LNCAP (cell line): ENCODE measurements around the gene GPR162.

Experiments
- TF ChIP-seq, protein P1 (sequence below): fragments of 450-650 bp; IDR thresholded peaks from 2 replicates; pipeline ENCODE4 v1.5.1; 2017; ENCODE audit warnings: mild to moderate bottlenecking

Gene GPR162

DNA sequence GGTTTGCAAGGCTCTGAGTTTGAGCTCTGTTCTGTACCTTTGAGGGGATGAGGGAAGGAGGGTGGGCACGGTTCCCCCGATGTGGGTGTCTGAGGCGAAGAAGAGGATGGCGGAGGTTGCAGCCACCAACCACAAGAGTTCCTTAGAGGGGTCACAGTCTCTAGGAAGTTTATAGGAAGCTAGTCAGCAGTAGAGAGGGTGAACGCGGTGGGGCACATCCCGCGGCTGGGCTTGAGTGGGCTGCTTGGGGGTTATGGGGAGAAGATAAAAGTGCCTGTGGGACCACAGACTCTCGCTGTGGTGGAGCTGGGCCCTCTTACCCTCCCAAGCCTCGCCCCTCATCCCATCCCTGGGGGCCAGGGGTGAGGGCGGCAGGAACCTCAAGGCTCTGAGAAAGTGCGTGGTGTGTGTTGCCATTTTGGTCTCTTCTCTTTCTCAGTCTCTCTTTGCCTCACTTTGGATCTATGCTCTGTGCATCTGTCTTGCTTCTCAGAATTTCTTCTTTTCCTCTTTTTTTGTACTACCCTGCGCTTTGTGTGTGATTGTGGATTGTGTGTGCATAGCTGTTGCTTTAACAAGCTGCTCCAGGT, 29.6 kb upstream of the GPR162 start:
- TF ChIP-seq, protein P1, sequence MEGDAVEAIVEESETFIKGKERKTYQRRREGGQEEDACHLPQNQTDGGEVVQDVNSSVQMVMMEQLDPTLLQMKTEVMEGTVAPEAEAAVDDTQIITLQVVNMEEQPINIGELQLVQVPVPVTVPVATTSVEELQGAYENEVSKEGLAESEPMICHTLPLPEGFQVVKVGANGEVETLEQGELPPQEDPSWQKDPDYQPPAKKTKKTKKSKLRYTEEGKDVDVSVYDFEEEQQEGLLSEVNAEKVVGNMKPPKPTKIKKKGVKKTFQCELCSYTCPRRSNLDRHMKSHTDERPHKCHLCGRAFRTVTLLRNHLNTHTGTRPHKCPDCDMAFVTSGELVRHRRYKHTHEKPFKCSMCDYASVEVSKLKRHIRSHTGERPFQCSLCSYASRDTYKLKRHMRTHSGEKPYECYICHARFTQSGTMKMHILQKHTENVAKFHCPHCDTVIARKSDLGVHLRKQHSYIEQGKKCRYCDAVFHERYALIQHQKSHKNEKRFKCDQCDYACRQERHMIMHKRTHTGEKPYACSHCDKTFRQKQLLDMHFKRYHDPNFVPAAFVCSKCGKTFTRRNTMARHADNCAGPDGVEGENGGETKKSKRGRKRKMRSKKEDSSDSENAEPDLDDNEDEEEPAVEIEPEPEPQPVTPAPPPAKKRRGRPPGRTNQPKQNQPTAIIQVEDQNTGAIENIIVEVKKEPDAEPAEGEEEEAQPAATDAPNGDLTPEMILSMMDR = no peak

DNA sequence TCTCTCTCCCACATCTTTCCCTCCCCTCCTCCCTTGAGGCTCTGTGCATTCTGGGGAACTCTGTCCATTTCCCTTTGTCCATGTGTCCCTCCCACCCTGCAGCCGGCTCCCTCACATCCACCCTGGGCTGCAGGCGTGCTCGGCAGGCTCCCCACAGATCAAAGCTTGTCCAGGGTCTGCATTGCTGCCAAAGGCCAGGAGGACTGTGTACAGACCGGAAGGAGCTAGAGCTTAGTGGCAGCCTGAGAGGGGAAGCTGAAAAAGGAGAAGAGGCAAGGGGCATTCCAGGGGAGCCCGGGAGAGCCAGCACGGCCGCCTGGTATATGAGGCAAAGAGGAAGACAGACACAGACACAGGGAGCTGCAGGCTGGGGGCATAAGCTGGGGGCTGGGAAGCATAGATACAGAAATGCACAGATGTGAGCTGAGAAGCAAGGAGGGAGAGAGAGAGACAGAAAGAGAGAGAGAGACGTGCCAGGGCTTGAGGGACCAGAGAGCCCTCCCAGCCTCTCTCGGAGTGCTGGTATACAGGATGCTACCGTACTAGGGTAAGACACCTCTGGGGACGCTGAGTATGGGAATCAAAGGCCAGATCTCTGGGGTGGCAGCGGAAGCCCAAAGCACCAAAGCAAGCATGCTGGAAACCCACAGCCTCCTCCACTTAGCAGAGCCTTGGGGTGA, 29.0 kb upstream of the GPR162 start:
- TF ChIP-seq, protein P1 = no peak

DNA sequence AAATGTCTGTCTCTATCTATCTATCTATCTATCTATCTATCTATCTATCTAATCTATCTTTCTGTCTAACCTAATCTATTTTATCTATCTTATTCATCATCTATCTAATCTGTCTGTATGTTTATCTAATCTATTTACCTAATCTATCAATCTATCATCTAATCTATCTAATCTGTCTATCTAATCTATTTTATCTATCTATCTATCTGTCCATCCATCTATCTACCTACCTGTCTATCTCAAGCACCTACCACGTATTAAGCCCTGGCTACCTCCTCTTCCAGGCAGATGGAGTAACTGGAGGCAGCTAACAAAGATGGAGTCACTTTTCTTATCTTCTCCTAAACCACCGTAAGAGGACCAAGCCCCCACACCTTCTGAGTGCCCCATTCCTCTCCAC, 26.5 kb upstream of the GPR162 start:
- TF ChIP-seq, protein P1 = no peak

DNA sequence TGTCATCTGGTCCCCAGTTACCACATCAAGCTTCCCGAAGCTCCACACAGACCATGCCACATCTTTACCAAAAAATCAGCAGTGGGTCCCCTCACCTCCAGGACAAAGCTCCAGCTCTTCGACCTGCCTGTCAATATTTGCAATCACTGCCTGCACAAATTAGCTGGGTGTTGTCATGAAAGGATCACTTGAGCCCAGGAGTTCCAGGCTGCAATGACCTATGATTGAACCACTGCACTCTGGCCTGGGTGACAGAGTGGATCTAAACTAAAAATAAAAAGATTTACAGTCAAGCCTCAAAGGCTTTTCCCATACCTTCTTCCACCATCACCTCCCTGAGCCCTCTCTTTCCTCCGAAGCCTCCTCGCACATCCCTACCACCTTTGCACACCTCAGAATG, 25.0 kb upstream of the GPR162 start:
- TF ChIP-seq, protein P1 = no peak

DNA sequence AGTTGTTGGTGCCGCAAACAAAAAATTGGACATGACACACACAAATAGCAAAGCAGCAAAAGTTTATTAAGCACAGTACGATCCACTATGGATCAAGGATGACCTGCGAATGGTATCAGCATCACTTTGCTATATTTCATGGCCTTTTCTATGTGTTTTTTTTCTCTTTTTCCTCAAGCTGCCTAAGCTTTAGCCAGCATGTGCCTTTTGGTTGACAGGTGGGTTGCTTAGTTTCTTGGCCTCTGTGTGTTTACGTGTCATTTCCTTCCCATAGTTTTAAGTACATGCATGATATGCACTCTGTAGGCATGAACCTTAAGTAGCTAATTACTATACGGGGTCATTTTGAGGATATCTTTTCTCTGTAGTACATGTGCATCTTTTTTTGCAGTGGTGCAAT, 22.5 kb upstream of the GPR162 start:
- TF ChIP-seq, protein P1 = no peak

DNA sequence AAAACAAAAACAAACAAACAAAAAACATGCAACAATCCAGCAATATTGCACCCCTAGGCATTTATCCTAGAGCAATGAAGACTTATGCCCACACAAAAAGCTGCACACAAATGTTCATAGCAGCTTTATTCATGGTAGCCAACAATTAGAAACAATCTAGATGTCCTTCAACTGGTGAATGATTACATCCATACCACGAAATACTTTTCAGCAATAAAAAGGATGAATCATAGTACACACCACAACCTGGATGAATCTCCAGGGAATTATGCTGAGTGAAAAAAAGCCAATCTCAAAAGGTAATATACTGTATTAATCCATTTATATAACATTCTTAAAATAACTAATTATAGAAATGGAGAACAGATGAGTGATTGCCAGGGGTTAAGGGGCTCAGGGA, 14.5 kb upstream of the GPR162 start:
- TF ChIP-seq, protein P1 = no peak

DNA sequence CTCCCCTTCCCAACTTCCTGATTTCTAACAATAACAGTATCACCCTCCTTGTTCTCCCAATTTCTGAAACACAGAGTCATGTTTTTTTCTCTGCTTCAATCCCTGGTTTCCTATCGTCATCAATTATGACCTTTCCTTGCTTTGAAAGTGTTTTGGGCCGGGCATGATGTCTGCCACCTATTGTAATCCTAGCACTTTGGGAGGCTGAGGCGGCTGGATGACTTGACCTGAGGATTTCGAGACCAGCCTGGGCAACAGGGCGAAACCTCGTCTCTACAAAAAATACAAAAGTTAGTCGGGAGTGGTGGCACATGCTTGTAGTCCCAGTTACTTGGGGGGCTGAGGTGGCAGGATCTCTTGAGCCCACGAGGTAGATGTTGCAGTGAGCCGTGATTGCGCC, 12.6 kb upstream of the GPR162 start:
- TF ChIP-seq, protein P1 = no peak
